Peyer's patch (tissue), 4 donors: ENCODE measurements around the gene PLSCR1. TPM values are rescaled to one million over a fixed set of nuclear protein-coding genes. Genes with fewer than 3 reads are reported as not detected.

Source experiments
- DNase-seq, 3 donors: peaks; one replicate each; pipeline ENCODE4 v3.0.0-alpha.2; 2017 to 2019
- H3K27ac ChIP-seq, 4 donors: fragments of 200-600 bp; sonication (generic); one replicate each; pipeline ENCODE4 v1.5.1; 2016 to 2019
- H3K27me3 ChIP-seq, 2 donors: fragments of 200-600 bp; sonication (generic); one replicate each; pipeline ENCODE4 v1.5.1; 2019
- H3K36me3 ChIP-seq, 3 donors: fragments of 200-600 bp; sonication (generic); one replicate each; pipeline ENCODE4 v1.5.1; 2016 to 2019
- H3K4me1 ChIP-seq, 4 donors: fragments of 200-600 bp; sonication (generic); one replicate each; pipeline ENCODE4 v1.5.1; 2016 to 2019
- H3K4me3 ChIP-seq, 4 donors: fragments of 200-600 bp; sonication (generic); 1 replicate in 3 of 4; 2 replicates in 1 of 4; pipeline ENCODE4 v1.5.1; 2016 to 2019; ENCODE audit warnings: mild to moderate bottlenecking in 1 of 4
- H3K9me3 ChIP-seq, 4 donors: fragments of 200-600 bp; sonication (generic); one replicate each; pipeline ENCODE4 v1.5.1; 2016 to 2019; ENCODE audit warnings: mild to moderate bottlenecking in 1 of 4
- CTCF ChIP-seq, 6 experiments: fragments of 450-650 bp in 4 of 6; fragments of 200-600 bp in 2 of 6; sonication (generic) in 1 of 6; IDR thresholded peaks; one replicate each; pipeline ENCODE4 v1.5.1; 2017 to 2019; ENCODE audit warnings: antibody characterized with exemption in 6 of 6, mild to moderate bottlenecking in 3 of 6, moderate library complexity in 1 of 6
- POLR2A ChIP-seq, 2 donors: fragments of 450-650 bp; IDR thresholded peaks; one replicate each; pipeline ENCODE4 v1.5.1; 2017; ENCODE audit warnings: antibody characterized with exemption in 2 of 2, mild to moderate bottlenecking in 2 of 2, moderate library complexity in 2 of 2
- total RNA-seq, 4 donors: library from RNA; depleted of rRNA; stranded (reverse); fragments of >200 nt; gene quantifications; one replicate each; pipeline ENCODE4 v1.1.0, GENCODE V29; 2016

The PLSCR1 gene
- total RNA-seq, 4 donors from 2014 or later, result 80.7 to 93.2 (median 86.6) TPM

GRCh38 chr3:146542978-146543377 lies 1.4 kb downstream of the PLSCR1 start:
- Histone ChIP-seq H3K9me3 (no peaks in the 10 kb centered on the region), H3K4me1 (peaks cover 0 to 48% (median 9%) of the 10 kb centered on the region in 4 donors), H3K4me3 (peak overlapping the region; percentile 67 to 91 (median 76)), H3K36me3 (no peaks in the 10 kb centered on the region), H3K27me3 (no peaks in the 10 kb centered on the region), H3K27ac (peak overlapping the region; percentile 87 to 98 (median 92))
- no peak for DNase-seq
- no peak for TF ChIP-seq CTCF (IDR thresholded peaks at IDR 0.05)
- no peak for TF ChIP-seq POLR2A (IDR thresholded peaks at IDR 0.05)

GRCh38 chr3:146542179-146542578 lies 2.2 kb downstream of the PLSCR1 start:
- Histone ChIP-seq H3K4me1 (peaks cover 0 to 48% (median 9%) of the 10 kb centered on the region in 4 donors), H3K27me3 (no peaks in the 10 kb centered on the region), H3K4me3 (peak overlapping the region in 3 of 4 donors; percentile 67 to 91 (median 76)), H3K9me3 (no peaks in the 10 kb centered on the region), H3K27ac (peak overlapping the region; percentile 8 to 98 (median 31)), H3K36me3 (no peaks in the 10 kb centered on the region)
- no peak for TF ChIP-seq POLR2A (IDR thresholded peaks at IDR 0.05)
- no peak for TF ChIP-seq CTCF (IDR thresholded peaks at IDR 0.05)
- DNase-seq, result no peak

- Histone ChIP-seq H3K9me3 (no peaks in the 10 kb centered on the region), H3K4me1 (peaks cover 0 to 54% (median 9%) of the 10 kb centered on the region in 4 donors), H3K4me3 (no peak overlapping the region), H3K27me3 (no peaks in the 10 kb centered on the region), H3K27ac (peak overlapping the region in 2 of 4 donors; percentile 5 to 15), H3K36me3 (no peaks in the 10 kb centered on the region)
- DNase-seq, result no peak
- TF ChIP-seq CTCF (IDR thresholded peaks at IDR 0.05), result no peak
- TF ChIP-seq POLR2A (IDR thresholded peaks at IDR 0.05), result no peak
These were observed 3.4 kb downstream of the PLSCR1 start for GRCh38 chr3:146540978-146541377.

- Histone ChIP-seq H3K4me3 (no peak overlapping the region), H3K36me3 (no peaks in the 10 kb centered on the region), H3K27me3 (no peaks in the 10 kb centered on the region), H3K4me1 (peaks cover 0 to 54% (median 9%) of the 10 kb centered on the region in 4 donors), H3K27ac (no peak overlapping the region), H3K9me3 (no peaks in the 10 kb centered on the region)
- no peak for DNase-seq
- no peak for TF ChIP-seq POLR2A (IDR thresholded peaks at IDR 0.05)
- TF ChIP-seq CTCF (IDR thresholded peaks at IDR 0.05), result no peak
These were observed 4.2 kb downstream of the PLSCR1 start for GRCh38 chr3:146540236-146540635.

GRCh38 chr3:146539315-146539714 lies 5.1 kb downstream of the PLSCR1 start:
- H3K4me3 ChIP-seq, result no peak overlapping the region
- H3K4me1 ChIP-seq, result peaks cover 0 to 54% (median 9%) of the 10 kb centered on the region in 4 donors
- TF ChIP-seq POLR2A (IDR thresholded peaks at IDR 0.05) (no peak), CTCF (IDR thresholded peaks at IDR 0.05) (no peak)
- peak overlapping the region in 1 of 4 donors; percentile 37 for H3K27ac ChIP-seq
- H3K27me3 ChIP-seq, result no peaks in the 10 kb centered on the region
- DNase-seq, result no peak
- H3K36me3 ChIP-seq, result no peaks in the 10 kb centered on the region
- H3K9me3 ChIP-seq, result no peaks in the 10 kb centered on the region

- no peak for TF ChIP-seq POLR2A (IDR thresholded peaks at IDR 0.05)
- TF ChIP-seq CTCF (IDR thresholded peaks at IDR 0.05), result no peak
These were observed 6.8 kb downstream of the PLSCR1 start for GRCh38 chr3:146537603-146538002.

More at GRCh38 chr3:146537603-146538002, 6.8 kb downstream of the PLSCR1 start:
- peak overlapping the region in 1 of 4 donors; percentile 45 for H3K27ac ChIP-seq
- no peaks in the 10 kb centered on the region for H3K9me3 ChIP-seq
- no peak overlapping the region for H3K4me3 ChIP-seq
- no peak for DNase-seq
- no peaks in the 10 kb centered on the region for H3K27me3 ChIP-seq
- peaks cover 0 to 44% (median 5%) of the 10 kb centered on the region in 4 donors for H3K4me1 ChIP-seq
- H3K36me3 ChIP-seq, result peaks cover 0 to 9% (median 0%) of the 10 kb centered on the region in 3 donors
